KOPT-K1 (cell line): ENCODE results near the gene TUT4.
A peak's percentile ranks its signal among the peaks of the same experiment; 100 is the strongest.

ENCODE experiments used
- H3K27ac ChIP-seq: fragments of 200-600 bp; sonication (generic); 2 replicates; pipeline ENCODE4 v1.5.1; 2016; ENCODE audit warnings: antibody characterized with exemption, mild to moderate bottlenecking, low read depth, low read length; ENCODE audit not compliant: poor library complexity, severe bottlenecking
- H3K36me3 ChIP-seq: fragments of 200-600 bp; sonication (generic); 2 replicates; pipeline ENCODE4 v1.5.1; 2017; ENCODE audit warnings: antibody characterized with exemption, mild to moderate bottlenecking, low read length, moderate library complexity; ENCODE audit not compliant: insufficient read depth
- H3K9me3 ChIP-seq: fragments of 200-600 bp; sonication (generic); 2 replicates; pipeline ENCODE4 v1.5.1; 2017; ENCODE audit warnings: antibody characterized with exemption, low read length, mild to moderate bottlenecking; ENCODE audit not compliant: insufficient read depth, poor library complexity, severe bottlenecking

TUT4 gene

GRCh38 chr1:52553362-52554266 lies 722 bp upstream of the TUT4 start:
- Histone ChIP-seq H3K9me3 (no peaks in the 10 kb centered on the region), H3K27ac (peak overlapping the region; percentile 93), H3K36me3 (no peaks in the 10 kb centered on the region)

GRCh38 chr1:52552236-52552504 lies 722 bp downstream of the TUT4 start:
- 0 out of 2 replicates have a peak, but pooled peaks cover 4% of the 10 kb centered on the region for H3K36me3 ChIP-seq
- H3K9me3 ChIP-seq, result no peaks in the 10 kb centered on the region
- peak overlapping the region; percentile 93 for H3K27ac ChIP-seq

GRCh38 chr1:52551507-52552235 lies 1.2 kb downstream of the TUT4 start:
- Histone ChIP-seq H3K9me3 (no peaks in the 10 kb centered on the region), H3K36me3 (0 out of 2 replicates have a peak, but pooled peaks cover 4% of the 10 kb centered on the region), H3K27ac (peak overlapping the region; percentile 93)

GRCh38 chr1:52550447-52550846 lies 2.4 kb downstream of the TUT4 start:
- Histone ChIP-seq H3K27ac (no peak overlapping the region), H3K36me3 (0 out of 2 replicates have a peak, but pooled peaks cover 4% of the 10 kb centered on the region)

GRCh38 chr1:52549267-52549666 lies 3.6 kb downstream of the TUT4 start:
- Histone ChIP-seq H3K36me3 (peaks cover 14% of the 10 kb centered on the region), H3K27ac (no peak overlapping the region), H3K9me3 (peaks cover 14% of the 10 kb centered on the region)

More at GRCh38 chr1:52550447-52550846, 2.4 kb downstream of the TUT4 start:
- H3K9me3 ChIP-seq, result peaks cover 2% of the 10 kb centered on the region

- no peak overlapping the region for H3K27ac ChIP-seq
- peaks cover 27% of the 10 kb centered on the region for H3K36me3 ChIP-seq
- H3K9me3 ChIP-seq, result peaks cover 38% of the 10 kb centered on the region
Measured at GRCh38 chr1:52546852-52547251, 6.0 kb downstream of the TUT4 start.

- Histone ChIP-seq H3K36me3 (peaks cover 27% of the 10 kb centered on the region), H3K9me3 (peaks cover 45% of the 10 kb centered on the region), H3K27ac (no peak overlapping the region)
Measured at GRCh38 chr1:52544665-52545525, 8.0 kb downstream of the TUT4 start.

GRCh38 chr1:52542085-52542688 lies 10.7 kb downstream of the TUT4 start:
- Histone ChIP-seq H3K9me3 (peaks cover 45% of the 10 kb centered on the region), H3K36me3 (peaks cover 27% of the 10 kb centered on the region), H3K27ac (no peak overlapping the region)

- peaks cover 15% of the 10 kb centered on the region for H3K36me3 ChIP-seq
- peaks cover 16% of the 10 kb centered on the region for H3K9me3 ChIP-seq
- no peak overlapping the region for H3K27ac ChIP-seq
Measured at GRCh38 chr1:52534928-52535764, 17.7 kb downstream of the TUT4 start.

GRCh38 chr1:52533713-52534112 lies 19.2 kb downstream of the TUT4 start:
- peaks cover 16% of the 10 kb centered on the region for H3K9me3 ChIP-seq
- H3K27ac ChIP-seq, result no peak overlapping the region
- H3K36me3 ChIP-seq, result peaks cover 15% of the 10 kb centered on the region

- H3K9me3 ChIP-seq, result peaks cover 16% of the 10 kb centered on the region
- H3K27ac ChIP-seq, result no peak overlapping the region
- H3K36me3 ChIP-seq, result peaks cover 16% of the 10 kb centered on the region
Measured at GRCh38 chr1:52532731-52533327, 20.1 kb downstream of the TUT4 start.

- Histone ChIP-seq H3K9me3 (peaks cover 16% of the 10 kb centered on the region), H3K27ac (no peak overlapping the region), H3K36me3 (peaks cover 18% of the 10 kb centered on the region)
Measured at GRCh38 chr1:52532247-52532646, 20.6 kb downstream of the TUT4 start.

- H3K9me3 ChIP-seq, result peaks cover 16% of the 10 kb centered on the region
Measured at GRCh38 chr1:52531249-52531872, 21.5 kb downstream of the TUT4 start.

More at GRCh38 chr1:52531249-52531872, 21.5 kb downstream of the TUT4 start:
- no peak overlapping the region for H3K27ac ChIP-seq
- H3K36me3 ChIP-seq, result peaks cover 26% of the 10 kb centered on the region
